Suppressor macrophage treated with lipopolysaccharide for 4 hours (primary cell): ENCODE results near the gene TRIM8.

Experiments used
- DNase-seq: peaks from one replicate; pipeline ENCODE4 v3.0.0-alpha.2; 2020

The TRIM8 gene

DNA sequence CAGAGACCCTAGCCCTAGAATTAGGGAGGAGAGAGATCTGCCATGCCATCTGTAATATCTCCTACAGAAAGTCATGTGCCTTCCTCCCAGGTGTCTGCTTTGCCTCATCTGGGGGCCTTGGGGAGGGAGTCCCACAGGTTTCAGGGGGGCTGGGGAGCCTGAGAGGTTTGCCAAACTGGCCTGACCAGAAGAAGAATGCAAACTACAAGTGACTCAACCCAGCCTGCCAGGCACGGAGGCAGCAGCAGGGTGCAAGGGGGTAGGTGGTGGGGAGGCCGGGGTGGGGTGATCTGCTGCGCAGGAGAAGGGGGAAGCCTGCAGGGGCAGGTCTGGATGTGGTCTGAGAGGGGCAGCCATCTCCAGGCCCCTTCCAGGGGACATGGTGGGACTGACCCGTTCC, 9.6 kb upstream of the TRIM8 start:
- no peak for DNase-seq

DNA sequence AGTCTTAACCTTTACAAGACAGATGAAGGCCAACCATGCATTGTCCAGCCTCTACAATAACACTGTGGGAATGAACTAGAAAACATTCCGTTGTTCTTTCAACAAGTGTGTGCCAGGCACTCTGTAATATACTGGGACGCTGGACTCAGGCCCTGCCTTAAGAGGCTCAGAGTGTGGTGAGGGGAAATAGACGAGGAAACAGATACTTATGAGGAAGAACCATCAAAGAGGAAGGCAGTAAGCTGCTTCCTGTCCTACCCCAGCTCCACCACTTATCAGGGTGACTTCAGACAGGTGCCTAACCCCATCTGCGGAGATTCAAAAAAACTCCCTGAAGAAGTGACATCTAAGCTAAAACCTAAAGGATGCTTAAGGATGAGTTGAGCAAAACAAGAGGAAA, 8.9 kb upstream of the TRIM8 start:
- DNase-seq = peak; percentile 30

DNA sequence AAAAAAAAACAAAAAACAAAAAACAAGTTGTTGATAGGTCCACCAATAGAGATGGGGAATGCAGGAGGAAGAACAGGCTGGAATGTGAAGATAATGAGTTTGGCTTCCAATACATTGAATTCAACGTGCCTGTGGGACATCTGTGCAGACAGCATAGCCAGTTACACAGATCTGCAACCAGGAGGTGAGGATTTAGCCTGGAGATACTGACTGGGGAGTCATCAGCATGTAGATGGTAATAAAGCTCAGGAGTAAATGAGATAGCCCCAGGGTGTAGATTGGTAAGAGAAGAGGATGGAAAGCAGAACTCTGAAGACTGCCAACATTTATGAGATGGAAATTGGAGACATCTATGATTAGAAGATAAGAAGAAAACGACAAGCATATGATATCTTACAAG, 4.7 kb upstream of the TRIM8 start:
- DNase-seq = no peak

DNA sequence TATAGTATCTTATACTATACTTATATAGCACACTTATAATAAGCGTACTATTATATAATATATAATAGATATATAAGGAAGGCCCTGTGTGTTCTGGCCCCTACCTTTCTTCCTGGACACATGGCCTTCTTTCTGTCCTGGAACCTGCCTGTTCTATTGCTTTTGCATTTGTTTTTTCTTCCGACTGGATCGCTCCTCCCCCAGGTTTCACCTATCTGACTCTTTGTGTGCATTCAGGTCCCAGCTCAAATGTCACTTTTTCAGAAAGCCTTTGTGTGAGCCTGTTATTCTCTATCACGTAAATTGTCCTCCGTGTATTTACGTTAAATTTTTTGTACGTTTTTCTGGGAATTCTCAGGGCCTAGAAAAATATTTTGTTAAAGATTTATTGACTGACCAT, 2.9 kb upstream of the TRIM8 start:
- DNase-seq = no peak

- peak; percentile 98 for DNase-seq
Observed at GRCh38 chr10:102641880-102642735, 2.2 kb upstream of the TRIM8 start.

- DNase-seq = peak; percentile 45
Observed at GRCh38 chr10:102642736-102643335, 1.4 kb upstream of the TRIM8 start.

GRCh38 chr10:102643336-102644065, 778 bp upstream of the TRIM8 start:
- DNase-seq = peak; percentile 79

- DNase-seq = peak; percentile 47
Observed at GRCh38 chr10:102644646-102645387, 538 bp downstream of the TRIM8 start.

DNA sequence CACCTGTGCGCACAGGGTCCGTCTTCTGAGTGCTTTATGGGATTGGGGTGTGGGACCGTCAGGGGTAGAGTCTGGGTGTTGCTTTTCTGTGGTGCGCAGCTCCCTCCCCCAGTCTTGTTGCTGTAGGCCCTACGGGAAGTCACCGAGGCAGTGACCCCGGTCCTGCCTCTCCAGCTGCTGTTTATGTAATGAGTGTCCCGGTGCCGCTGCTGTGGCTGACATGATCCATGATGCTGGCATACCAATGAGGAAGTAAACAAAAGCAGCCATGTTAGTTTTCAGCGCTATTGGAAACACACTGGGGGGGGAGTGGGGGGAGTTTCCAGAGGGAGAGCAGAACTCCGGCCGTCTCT, 1.1 kb downstream of the TRIM8 start:
- DNase-seq = peak; percentile 88

DNA sequence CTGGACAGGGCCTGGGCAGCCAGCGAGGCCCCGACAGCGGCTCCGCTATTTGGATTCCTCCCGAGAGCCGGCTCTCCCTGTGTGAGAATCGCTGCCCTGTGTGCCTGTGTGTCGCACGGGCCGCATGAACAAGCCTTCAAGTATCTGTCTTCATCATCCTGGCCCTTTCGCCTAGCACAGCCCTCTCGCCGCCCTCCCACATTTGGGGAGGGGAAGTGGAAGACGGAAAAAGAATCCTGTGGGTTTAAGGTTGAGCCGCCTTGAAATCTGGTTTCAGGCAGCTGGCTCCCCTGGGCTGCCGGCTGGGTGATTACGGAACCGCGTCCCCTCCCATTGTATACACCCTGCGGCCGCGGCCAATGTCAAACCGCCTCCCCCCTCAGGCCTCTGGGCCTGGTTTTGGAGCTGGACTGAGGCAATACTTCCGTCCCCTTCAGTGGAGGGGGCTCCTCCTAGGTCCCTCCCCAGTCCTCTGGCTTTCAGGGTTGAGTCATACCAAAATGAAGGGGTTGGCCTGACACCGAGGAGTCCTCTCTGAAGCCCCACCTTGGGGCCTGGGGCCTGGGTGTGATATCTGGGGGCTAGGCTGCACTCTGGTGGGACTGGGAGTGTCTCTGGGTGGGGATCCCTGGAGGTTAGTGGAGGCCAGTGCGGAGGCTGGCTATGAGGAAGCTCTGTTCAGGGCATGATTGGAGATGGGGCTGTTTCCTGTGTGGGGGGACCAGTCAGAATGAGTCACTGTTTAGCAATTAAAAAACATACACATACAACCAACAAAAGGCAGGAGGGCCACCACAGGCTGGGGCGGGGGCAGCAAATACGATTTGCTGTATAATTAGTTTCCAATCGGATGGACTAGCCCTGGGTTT, 1.7 kb downstream of the TRIM8 start:
- DNase-seq = peak; percentile 95

DNA sequence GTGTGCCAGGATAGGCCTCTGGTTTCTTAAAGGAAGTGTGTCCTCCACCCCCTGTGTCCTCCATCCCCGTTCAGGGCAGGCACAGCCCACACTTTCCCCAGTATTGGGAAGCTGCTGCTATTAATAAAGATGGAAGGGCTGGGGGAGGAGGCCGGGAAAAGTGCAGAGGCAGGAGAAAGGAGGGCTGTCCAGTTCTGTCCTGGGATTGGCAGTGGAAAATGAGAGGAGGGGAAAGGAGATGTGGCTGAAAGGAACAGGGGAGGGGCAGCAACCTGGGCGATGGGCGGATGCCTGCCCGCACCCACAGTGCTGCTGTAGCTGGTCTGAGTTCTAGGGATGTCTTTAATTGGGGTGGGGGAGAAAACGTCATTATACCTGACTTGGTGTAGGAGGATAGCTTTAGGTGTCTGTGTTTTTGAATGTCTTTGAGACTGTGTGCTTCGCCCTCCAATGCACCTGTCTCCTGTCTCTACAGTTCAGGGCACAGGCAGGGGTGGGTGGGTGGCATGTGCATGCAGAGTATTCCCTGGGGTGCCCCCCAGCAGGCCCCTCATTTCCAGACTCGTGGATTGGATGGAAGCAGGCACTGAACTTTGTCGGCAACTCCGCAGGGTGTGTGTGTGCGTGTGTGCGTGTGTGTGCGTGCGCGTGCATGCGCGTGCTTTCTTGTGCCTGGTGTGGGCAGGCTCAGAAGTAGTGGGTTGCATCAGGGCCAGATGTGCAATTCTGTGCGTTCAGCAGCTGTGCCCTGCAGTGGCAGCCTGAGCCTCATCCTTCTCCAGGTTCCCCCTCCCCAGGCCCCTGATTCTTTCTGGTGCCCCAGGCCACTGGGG, 2.5 kb downstream of the TRIM8 start:
- peak; percentile 41 for DNase-seq

DNA sequence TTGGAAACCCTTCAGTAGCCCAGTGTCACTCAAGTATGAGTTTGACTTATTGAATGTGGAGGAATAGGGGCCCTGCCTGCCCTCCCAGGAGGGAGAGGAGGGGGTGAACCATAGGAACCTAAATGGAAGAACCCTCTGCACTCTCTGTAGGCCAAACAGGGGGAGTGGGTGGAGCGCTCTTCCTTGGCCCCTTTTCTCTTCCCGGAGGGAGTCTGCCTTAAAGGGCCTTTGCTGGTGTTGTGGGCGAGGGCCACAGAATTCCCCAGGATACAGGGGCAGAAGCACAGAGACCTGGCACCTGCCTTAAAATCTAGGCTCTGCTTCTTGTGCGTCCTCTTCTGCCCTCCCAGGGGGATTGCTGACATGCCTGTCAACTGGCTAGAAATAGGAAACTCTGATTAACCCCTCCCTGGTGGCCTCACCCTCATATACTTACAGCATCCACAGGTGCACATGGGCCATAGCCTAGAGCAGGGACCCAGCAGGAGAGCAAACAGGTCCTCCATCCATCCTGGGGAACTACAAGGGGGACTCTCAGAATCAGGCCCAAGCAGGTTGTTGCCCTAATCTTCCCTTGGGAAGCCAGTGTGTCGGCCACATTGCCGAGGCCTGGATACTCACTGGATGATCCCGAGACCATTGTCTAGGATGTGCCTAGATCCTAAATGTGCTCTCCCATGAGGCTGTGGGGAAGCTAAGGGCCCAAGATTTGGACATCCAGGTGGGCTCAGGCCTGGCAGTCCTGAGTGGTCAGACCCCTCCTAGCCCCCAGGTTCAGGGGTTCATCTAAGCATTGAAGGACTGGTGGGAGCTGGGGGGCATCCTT, 3.4 kb downstream of the TRIM8 start:
- DNase-seq = no peak

DNA sequence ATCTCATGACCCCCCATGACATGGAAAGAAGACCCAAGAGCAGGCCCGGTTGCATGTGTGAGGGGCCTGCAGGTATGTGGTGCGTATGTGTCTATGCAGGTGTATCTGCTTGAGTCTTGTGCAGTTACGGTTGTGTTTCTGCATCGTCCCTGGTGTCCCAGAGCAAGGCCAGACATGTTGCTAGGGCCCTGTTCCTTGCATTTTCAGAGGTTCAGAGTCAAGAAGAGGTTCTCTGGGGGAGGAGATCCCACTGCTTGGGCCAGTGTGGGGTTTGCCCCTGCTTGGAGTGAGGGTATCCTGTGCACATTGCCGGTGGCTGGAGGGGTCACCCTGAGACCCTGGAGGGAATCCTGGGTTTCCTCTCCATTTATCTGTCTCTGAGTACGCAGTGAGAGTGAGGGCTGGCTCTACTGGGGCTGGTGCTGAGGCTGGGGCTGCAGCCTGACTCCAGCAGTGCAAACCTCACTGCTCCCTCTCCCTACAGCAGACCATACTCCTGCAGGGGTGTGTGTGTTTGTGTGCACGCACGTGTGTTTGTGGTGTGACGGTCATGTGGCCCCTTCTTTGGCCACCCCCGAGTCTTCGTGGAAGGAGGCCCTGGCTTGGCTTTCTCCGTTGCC, 4.1 kb downstream of the TRIM8 start:
- no peak for DNase-seq

DNA sequence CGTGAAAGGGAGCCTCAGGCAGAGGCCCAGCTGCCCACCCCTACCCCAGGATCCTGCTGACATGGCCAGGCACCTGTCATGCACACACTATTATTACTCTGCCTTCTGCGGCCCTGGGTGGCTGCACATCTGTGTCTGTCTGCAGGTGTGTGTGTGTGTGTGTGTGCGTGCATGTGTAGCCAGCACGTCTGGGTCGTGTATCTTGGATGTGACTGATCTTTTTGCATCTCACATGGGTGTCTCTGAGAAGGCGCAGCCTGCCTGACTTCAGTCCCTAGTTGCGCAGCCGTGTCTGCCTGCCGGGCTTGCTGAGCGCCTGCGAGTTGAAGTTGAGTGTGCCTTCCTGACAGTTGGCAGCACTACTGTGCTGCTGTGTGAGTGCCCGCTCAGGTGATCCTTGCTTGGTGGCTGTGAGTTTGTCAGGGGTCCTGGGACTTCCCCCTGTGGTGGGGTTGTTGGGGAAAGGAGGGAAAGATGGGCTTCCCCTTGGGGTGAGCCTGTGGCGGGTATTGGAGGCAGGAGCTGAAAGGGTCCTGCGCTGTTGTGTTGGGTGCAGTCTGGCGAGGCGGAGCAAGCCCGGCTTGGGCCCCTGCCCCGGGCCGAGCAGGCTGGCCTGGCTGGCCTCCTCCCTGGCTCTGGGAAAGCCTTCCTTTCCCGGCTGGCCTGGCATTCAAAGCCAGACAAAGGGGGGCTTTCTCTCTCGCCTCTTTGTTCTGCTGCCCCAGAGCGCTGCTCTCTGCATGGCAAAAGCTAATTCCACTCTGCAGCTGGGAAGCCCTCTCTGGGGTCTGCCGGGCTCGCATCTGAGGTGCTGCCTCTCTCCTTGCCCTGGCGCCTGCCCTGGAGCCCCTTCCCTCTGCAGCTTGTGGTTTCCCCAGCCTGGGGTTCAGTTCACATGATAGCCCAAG, 4.9 kb downstream of the TRIM8 start:
- no peak for DNase-seq

DNA sequence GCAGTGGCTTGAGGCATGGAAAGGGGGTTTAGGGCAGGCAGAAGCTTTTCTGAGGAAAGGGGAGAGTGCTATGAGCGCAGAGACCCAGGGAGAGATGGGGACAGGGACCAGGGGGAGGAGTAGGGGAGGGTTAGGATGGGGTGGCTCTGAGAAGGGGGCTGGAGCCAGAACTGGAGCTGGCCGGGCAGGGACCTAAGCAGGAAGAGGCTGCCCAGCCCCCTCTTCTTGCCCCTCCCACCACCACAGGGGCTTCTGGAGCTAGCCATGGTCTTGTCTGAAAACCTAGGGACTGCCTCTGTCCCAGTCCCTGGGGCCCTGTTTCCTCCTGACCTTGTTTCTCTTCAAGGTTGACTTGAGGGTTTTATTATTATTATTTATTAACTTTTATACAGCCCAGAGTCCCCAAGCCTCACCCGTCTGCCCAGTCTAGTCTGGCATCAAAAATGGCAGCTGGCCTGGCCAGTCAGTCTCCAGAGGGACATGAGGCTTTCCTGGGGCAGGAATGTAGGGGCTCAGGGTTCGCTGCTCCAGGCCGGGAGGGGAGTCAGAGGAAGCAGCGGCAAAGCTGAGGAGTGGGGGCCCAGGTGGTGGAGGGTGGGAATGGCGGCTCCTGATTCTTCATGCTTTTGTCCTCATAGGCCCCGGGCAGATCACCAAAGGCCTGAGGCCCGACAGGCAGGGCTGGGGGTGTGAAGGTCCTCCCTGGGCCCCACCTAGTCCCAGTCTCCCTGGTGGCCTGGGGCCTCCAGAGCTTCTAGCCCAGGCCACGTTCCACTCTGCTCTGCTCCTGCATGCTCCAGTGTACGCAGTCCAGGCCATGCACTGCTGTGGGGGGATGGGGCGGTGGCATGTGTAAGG, 5.7 kb downstream of the TRIM8 start:
- DNase-seq = no peak

GRCh38 chr10:102650655-102651454, 6.6 kb downstream of the TRIM8 start:
- DNase-seq = peak; percentile 47
